Left lung (tissue), 14 donors: ENCODE measurements around the gene RASGEF1B. TPM values are rescaled to one million over a fixed set of nuclear protein-coding genes. Genes with fewer than 3 reads are reported as not detected.

Experiments
- ATAC-seq: fragments of 200-7000 bp; cut with Tn5 transposase; one replicate; pipeline ENCODE4 v1.9.1; 2020; ENCODE audit warnings: moderate library complexity
- DNase-seq, 4 donors: peaks; one replicate each; pipeline ENCODE4 v3.0.0-alpha.2; 2013 to 2020
- H3K27ac ChIP-seq, 2 donors: fragments of 200-600 bp; sonication (generic) in 1 of 2; one replicate each; pipeline versions ENCODE4 v1.5.0 to v1.8.0; 2020 to 2021
- H3K27me3 ChIP-seq, 2 donors: fragments of 200-600 bp; sonication (generic) in 1 of 2; one replicate each; pipeline versions ENCODE4 v1.5.0 to v1.8.0; 2020 to 2021
- H3K36me3 ChIP-seq, 2 donors: fragments of 200-600 bp; sonication (generic) in 1 of 2; one replicate each; pipeline versions ENCODE4 v1.5.0 to v1.8.0; 2020 to 2021
- H3K4me1 ChIP-seq, 2 donors: fragments of 200-600 bp; one replicate each; pipeline ENCODE4 v1.8.0; 2021
- H3K4me3 ChIP-seq, 2 donors: fragments of 200-600 bp; sonication (generic) in 1 of 2; one replicate each; pipeline versions ENCODE4 v1.5.0 to v1.8.0; 2020 to 2021; ENCODE audit warnings: mild to moderate bottlenecking in 1 of 2
- H3K9me3 ChIP-seq, 2 donors: fragments of 200-600 bp; sonication (generic) in 1 of 2; one replicate each; pipeline versions ENCODE4 v1.5.0 to v1.8.0; 2020 to 2021
- CTCF ChIP-seq, 2 donors: fragments of 200-600 bp; sonication (generic) in 1 of 2; IDR thresholded peaks; one replicate each; pipeline versions ENCODE4 v1.5.0 to v1.8.0; 2021; ENCODE audit warnings: antibody characterized with exemption in 2 of 2
- intact Hi-C, 2 donors: fragments of 100-400 bp; cut with DNase I; formaldehyde crosslinking; loops; one replicate each; pipeline versions ENCODE4 v1.11.2 to v1.14.2; 2022
- long read RNA-seq, 12 donors: library from polyadenylated mRNA in 2 of 12; unstranded in 2 of 12; transcript quantifications; one replicate each; pipeline ENCODE4 v2.0.0 and lab custom pipeline, GENCODE V29; 2019 to 2026
- polyA plus RNA-seq, 6 donors: library from polyadenylated mRNA; unstranded; fragments of 120-200 nt; gene quantifications; one replicate each; pipeline ENCODE4 v1.2.1, GENCODE V29; 2013; ENCODE audit not compliant: insufficient read length in 6 of 6
- total RNA-seq, 2 donors: library from RNA; stranded (reverse); fragmentation: NEBNext Ultra II Directional; extraction: Animal tissue kit (Norgen Biotek cat#: 25700); gene quantifications; one replicate each; pipeline ENCODE4 v1.2.1, GENCODE V29; 2021
- donor health status: DM: no; HTN: yes; CAD: no.
- donor health status: DM: no; HTN: no; CAD: no.

RASGEF1B gene
- total RNA-seq (10 to 100 TPM; 24.8 to 34.7 TPM), polyA plus RNA-seq (10 to 100 TPM in 5 of 6 donors, 1 to 10 TPM in 1; 8.4 to 13.4 (median 12.0) TPM)
- long read RNA-seq, donor 1, partial matches to known transcripts: 0 of 2 reads
- long read RNA-seq, donor 1, other reads (novel, unspliced or antisense): 0 of 2 reads
- long read RNA-seq, donor 2, full-length matches to known transcripts: 1 of 1 reads
- long read RNA-seq, donor 2, partial matches to known transcripts: 0 of 1 reads
- long read RNA-seq, donor 2, other reads (novel, unspliced or antisense): 0 of 1 reads
- long read RNA-seq, donor 3: 0 reads
- long read RNA-seq, donor 4, partial matches to known transcripts: 0 of 4 reads
- long read RNA-seq, donor 4, other reads (novel, unspliced or antisense): 4 of 4 reads
- long read RNA-seq, donor 5, full-length matches to known transcripts: 3 of 3 reads
- long read RNA-seq, donor 5, partial matches to known transcripts: 0 of 3 reads
- long read RNA-seq, donor 5, other reads (novel, unspliced or antisense): 0 of 3 reads
- long read RNA-seq, donor 6: 0 reads
- long read RNA-seq, donor 7: 0 reads
- long read RNA-seq, donor 8: 0 reads
- long read RNA-seq, donor 9: 0 reads
- long read RNA-seq, donor 10, partial matches to known transcripts: 1 of 5 reads
- long read RNA-seq, donor 10, other reads (novel, unspliced or antisense): 3 of 5 reads
- long read RNA-seq, donor 11, partial matches to known transcripts: 5 of 5 reads
- long read RNA-seq, donor 11, other reads (novel, unspliced or antisense): 0 of 5 reads
- long read RNA-seq, donor 12, partial matches to known transcripts: 0 of 2 reads
- long read RNA-seq, donor 12, other reads (novel, unspliced or antisense): 0 of 2 reads

- peak within 1 kb of the TSS; percentile 81 to 95 for H3K4me3 ChIP-seq
- peaks cover 0 to 18% of the 10 kb centered on the region in 2 donors for H3K27me3 ChIP-seq
- TF ChIP-seq CTCF (IDR thresholded peaks at IDR 0.05): no peak
- no peaks in the 10 kb centered on the region for H3K9me3 ChIP-seq
- peak; percentile 82 to 97 (median 94) for DNase-seq
- H3K27ac ChIP-seq: peak within 1 kb of the TSS; percentile 95 to 96
- intact Hi-C loops: no loop called here
- peaks cover 19 to 54% of the 10 kb centered on the region in 2 donors for H3K4me1 ChIP-seq
- no peaks in the 10 kb centered on the region for H3K36me3 ChIP-seq
- peak; percentile 93 for ATAC-seq
Measured at GRCh38 chr4:81471588-81472280, at the start of gene RASGEF1B. Gene RASGEF1B, minus strand, starts transcription at chr4:81471907. Its CDS starts 12,399 bp downstream, at chr4:81459508.

DNA sequence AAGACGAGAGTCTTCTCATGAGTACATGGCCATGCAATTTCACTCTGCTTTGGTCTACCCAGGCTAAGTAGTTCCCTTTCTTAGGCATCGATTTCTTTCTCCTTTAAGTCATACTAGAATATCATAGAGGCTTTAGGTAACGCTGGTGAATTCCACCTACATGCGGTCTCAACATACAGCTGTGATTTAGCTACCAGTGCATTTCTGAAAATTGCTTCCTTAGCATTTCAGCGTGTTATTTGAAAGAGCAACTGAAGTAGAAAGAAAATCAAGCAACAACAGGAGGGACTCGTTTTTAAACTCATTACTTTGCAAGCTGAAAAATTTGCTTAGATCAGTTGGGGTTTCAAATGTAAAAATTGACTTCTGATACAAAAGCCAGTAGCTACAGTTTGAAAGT is 48.1 kb upstream of the RASGEF1B start:
- Histone ChIP-seq H3K4me3 (no peak overlapping the region), H3K4me1 (peaks cover 0 to 4% of the 10 kb centered on the region in 2 donors), H3K36me3 (no peaks in the 10 kb centered on the region), H3K27me3 (no peaks in the 10 kb centered on the region), H3K9me3 (no peaks in the 10 kb centered on the region), H3K27ac (no peak overlapping the region)
- ATAC-seq: no peak
- intact Hi-C loops: no loop called here
- DNase-seq: no peak
- TF ChIP-seq CTCF (IDR thresholded peaks at IDR 0.05): no peak

DNA sequence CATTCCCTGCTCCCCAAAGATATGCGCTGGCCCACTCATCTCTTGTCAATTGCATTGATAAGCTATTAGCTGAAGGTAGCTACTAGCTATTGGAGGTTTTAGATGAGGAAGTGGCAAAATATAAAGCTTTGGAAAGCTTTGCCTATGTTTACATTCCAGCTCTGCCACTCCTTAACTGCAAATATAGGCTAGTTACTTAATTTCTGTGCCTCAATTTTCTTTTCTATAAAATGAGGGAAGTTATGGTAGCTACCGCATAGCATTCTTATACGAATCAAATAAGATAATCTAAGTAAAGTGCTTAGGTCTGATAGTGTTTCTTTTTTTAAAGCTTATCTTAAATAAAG is 47.7 kb upstream of the RASGEF1B start:
- Histone ChIP-seq H3K27me3 (no peaks in the 10 kb centered on the region), H3K27ac (no peak overlapping the region), H3K36me3 (no peaks in the 10 kb centered on the region), H3K4me3 (no peak overlapping the region), H3K9me3 (no peaks in the 10 kb centered on the region), H3K4me1 (peaks cover 0 to 4% of the 10 kb centered on the region in 2 donors)
- DNase-seq: no peak
- intact Hi-C loops: no loop called here
- ATAC-seq: no peak
- no peak for TF ChIP-seq CTCF (IDR thresholded peaks at IDR 0.05)

DNA sequence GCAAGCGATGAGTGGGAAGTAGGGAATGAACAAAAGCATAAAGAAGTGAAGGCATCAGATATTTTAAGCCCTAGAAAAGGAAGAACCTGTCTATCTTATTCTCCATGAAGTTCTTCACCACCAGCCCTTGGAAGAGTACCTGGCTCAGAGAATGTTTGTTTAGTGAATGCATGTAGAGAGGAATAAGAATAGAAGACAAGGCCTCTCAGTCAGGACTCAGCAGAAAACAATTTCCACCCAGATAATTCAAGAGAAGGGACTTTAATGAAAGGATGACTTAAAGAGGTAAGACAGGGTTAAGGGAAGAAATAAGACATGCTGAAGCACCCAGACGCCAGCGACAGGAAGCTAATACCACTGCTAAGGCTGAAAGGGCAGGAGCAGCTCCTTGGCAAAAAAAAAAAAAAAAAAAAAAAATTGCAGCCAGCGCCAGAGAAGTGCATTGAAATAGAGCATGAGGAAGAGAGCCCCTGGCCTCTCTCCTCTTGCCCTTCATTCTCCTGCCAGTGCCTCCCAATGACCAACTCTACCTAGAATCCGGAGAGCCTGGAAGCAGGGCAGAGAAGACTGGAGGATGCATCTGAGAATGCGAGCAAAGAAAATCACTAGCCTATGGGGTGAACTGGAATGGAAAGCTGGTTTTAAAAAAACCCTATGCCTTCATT is 47.2 kb upstream of the RASGEF1B start:
- ATAC-seq: peak; percentile 51
- intact Hi-C loops: no loop called here
- H3K27ac ChIP-seq: no peak overlapping the region

More for the DNA sequence above, 47.2 kb upstream of the RASGEF1B start:
- no peaks in the 10 kb centered on the region for H3K36me3 ChIP-seq
- no peaks in the 10 kb centered on the region for H3K9me3 ChIP-seq
- peaks cover 0 to 4% of the 10 kb centered on the region in 2 donors for H3K4me1 ChIP-seq
- H3K4me3 ChIP-seq: no peak overlapping the region
- no peak for TF ChIP-seq CTCF (IDR thresholded peaks at IDR 0.05)
- H3K27me3 ChIP-seq: no peaks in the 10 kb centered on the region
- DNase-seq: no peak
